Thoracic aorta (tissue), 2 donors: ENCODE measurements around the gene TANGO2. TPM values are rescaled to one million over a fixed set of nuclear protein-coding genes. Genes with fewer than 3 reads are reported as not detected.
A peak's percentile ranks its signal among the peaks of the same experiment; 100 is the strongest.

ENCODE experiments used
- ATAC-seq: fragments of 150-250 bp; one replicate; pipeline ENCODE4 v1.8.0; 2017; ENCODE audit warnings: low read depth; ENCODE audit not compliant: insufficient number of reproducible peaks, low FRiP score
- DNase-seq: peaks from one replicate; pipeline ENCODE4 v3.0.0-alpha.2; 2020; ENCODE audit warnings: low spot score
- H3K27ac ChIP-seq, 2 donors: fragments of 200-600 bp; sonication (generic); 1 replicate in 1 of 2; 2 replicates in 1 of 2; pipeline ENCODE4 v1.5.1; 2016; ENCODE audit warnings: mild to moderate bottlenecking in 2 of 2, moderate library complexity in 2 of 2
- H3K27me3 ChIP-seq: fragments of 200-600 bp; sonication (generic); replicated peaks from 2 replicates; pipeline ENCODE4 v1.6.0; 2016; ENCODE audit warnings: mild to moderate bottlenecking; ENCODE audit not compliant: insufficient read depth
- H3K36me3 ChIP-seq: fragments of 200-600 bp; sonication (generic); one replicate; pipeline ENCODE4 v1.5.1; 2016
- H3K4me1 ChIP-seq, 2 donors: fragments of 200-600 bp; sonication (generic); 1 replicate in 1 of 2; 2 replicates in 1 of 2; pipeline versions ENCODE4 v1.5.1 to v1.6.0; 2016; ENCODE audit warnings: low read depth in 2 of 2, mild to moderate bottlenecking in 1 of 2; ENCODE audit not compliant: control insufficient read depth in 1 of 2
- H3K4me3 ChIP-seq: fragments of 200-600 bp; sonication (generic); 2 replicates; pipeline ENCODE4 v1.5.1; 2016; ENCODE audit warnings: mild to moderate bottlenecking
- H3K9me3 ChIP-seq: fragments of 200-600 bp; sonication (generic); 2 replicates; pipeline ENCODE4 v1.5.1; 2016
- CTCF ChIP-seq: fragments of 200-600 bp; sonication (generic); IDR thresholded peaks from one replicate; pipeline ENCODE4 v1.5.1; 2019; ENCODE audit warnings: antibody characterized with exemption
- total RNA-seq, 2 donors: library from RNA; depleted of rRNA; stranded (reverse); fragments of >200 nt; gene quantifications; one replicate each; pipeline versions ENCODE4 v1.1.0 to v1.2.3, GENCODE V29; 2016

TANGO2 gene
- total RNA-seq, 2 donors from 2014 or later: 48.7 to 109 TPM

GRCh38 chr22:19981171-19981960 lies 39.5 kb upstream of the TANGO2 start:
- no peak for TF ChIP-seq CTCF
- DNase-seq (no peak), ATAC-seq (no peak)
- H3K27ac ChIP-seq: no peak overlapping the region
- H3K27me3 ChIP-seq: no peaks in the 10 kb centered on the region
- H3K36me3 ChIP-seq: peaks cover 39% of the 10 kb centered on the region
- peaks cover 30 to 58% of the 10 kb centered on the region in 2 donors for H3K4me1 ChIP-seq
- no peak overlapping the region for H3K4me3 ChIP-seq
- no peaks in the 10 kb centered on the region for H3K9me3 ChIP-seq

- no peaks in the 10 kb centered on the region for H3K27me3 ChIP-seq
- peak overlapping the region; percentile 99 to 100 for H3K27ac ChIP-seq
- H3K36me3 ChIP-seq: peaks cover 34% of the 10 kb centered on the region
- DNase-seq (no peak), ATAC-seq (no peak)
- H3K4me1 ChIP-seq: peaks cover 30 to 58% of the 10 kb centered on the region in 2 donors
- H3K4me3 ChIP-seq: no peak overlapping the region
- no peaks in the 10 kb centered on the region for H3K9me3 ChIP-seq
- TF ChIP-seq CTCF: no peak
Measured at GRCh38 chr22:19981961-19982920, 38.7 kb upstream of the TANGO2 start.

- DNase-seq (no peak), ATAC-seq (no peak)
- peaks cover 30 to 64% of the 10 kb centered on the region in 2 donors for H3K4me1 ChIP-seq
- H3K9me3 ChIP-seq: no peaks in the 10 kb centered on the region
- H3K4me3 ChIP-seq: no peak overlapping the region
- H3K27ac ChIP-seq: peak overlapping the region; percentile 99 to 100
- H3K36me3 ChIP-seq: peaks cover 31% of the 10 kb centered on the region
- no peak for TF ChIP-seq CTCF
- H3K27me3 ChIP-seq: no peaks in the 10 kb centered on the region
Measured at GRCh38 chr22:19982991-19983578, 37.8 kb upstream of the TANGO2 start.

- ATAC-seq: no peak
- Histone ChIP-seq H3K4me3 (peak overlapping the region; percentile 55), H3K4me1 (peaks cover 30 to 69% of the 10 kb centered on the region in 2 donors), H3K27ac (peak overlapping the region; percentile 99 to 100), H3K27me3 (no peaks in the 10 kb centered on the region), H3K36me3 (peaks cover 24% of the 10 kb centered on the region), H3K9me3 (no peaks in the 10 kb centered on the region)
- DNase-seq: no peak
- no peak for TF ChIP-seq CTCF
Measured at GRCh38 chr22:19983741-19984140, 37.2 kb upstream of the TANGO2 start.
